ENCODE data around the gene CCDC192.

Gene CCDC192

DNA sequence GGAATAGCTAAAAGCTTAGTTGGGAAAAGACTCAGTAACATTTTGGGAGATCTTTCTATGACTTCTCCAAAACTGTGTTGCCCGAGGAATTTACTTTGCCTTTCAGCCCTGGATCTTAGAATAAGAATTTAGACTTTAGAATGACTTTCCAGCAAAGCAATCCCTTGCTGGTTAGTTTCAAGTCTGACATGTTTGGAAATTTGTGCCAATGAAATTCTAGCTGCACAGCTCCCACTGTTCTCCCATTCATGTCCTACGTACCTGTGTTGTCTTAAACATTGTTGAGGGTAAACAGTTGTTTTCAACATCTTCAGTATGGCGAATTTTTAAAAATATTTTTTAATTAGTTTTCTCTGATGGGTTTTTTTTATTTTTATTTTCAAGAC, 111.4 kb downstream of the CCDC192 start:
- TF ChIP-seq MYC (IDR thresholded peaks at IDR 0.05; ENCODE audit: low read depth, low read length): no peak
- TF ChIP-seq, protein P1, sequence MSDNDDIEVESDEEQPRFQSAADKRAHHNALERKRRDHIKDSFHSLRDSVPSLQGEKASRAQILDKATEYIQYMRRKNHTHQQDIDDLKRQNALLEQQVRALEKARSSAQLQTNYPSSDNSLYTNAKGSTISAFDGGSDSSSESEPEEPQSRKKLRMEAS (IDR thresholded peaks at IDR 0.05; ENCODE audit: low read depth, low read length): no peak
- no peak for TF ChIP-seq CTCF (IDR thresholded peaks at IDR 0.05; ENCODE audit: low read depth, low read length)
- TF ChIP-seq POLR2A (IDR thresholded peaks at IDR 0.05; ENCODE audit: extremely low read depth, insufficient read length): no peak

DNA sequence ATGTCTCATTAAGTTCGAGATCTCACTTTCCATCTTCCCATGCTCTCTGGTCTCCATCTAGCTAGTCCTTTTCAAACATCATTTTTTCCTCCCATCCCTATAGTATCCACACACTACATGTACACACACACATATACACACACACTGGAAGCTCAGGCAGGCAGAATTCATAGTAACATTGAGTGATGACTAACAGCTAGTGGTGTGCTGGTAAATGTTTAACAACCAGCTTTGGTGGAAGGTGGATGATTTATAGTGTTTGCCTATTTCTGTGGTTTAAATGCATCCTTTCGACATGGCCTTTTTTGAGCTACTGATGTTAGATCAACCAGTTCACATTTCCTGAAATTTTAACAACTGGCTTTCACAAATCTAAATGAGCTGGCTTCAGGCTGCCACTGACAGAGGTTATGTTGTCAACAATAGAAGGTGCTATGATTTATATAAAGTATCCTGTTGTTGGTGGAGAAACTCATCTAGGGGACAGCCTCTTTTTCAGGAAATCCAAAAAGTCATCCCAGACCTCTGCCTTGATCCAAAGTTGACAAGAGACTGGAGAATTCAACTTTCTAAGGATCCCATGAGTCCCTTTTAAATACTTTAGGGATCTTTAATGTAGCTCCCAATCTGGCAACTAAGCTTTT, 117.8 kb downstream of the CCDC192 start:
- TF ChIP-seq POLR2A (IDR thresholded peaks at IDR 0.05; ENCODE audit: extremely low read depth, insufficient read length) (no peak), CTCF (IDR thresholded peaks at IDR 0.05; ENCODE audit: low read depth, low read length) (no peak), MYC (IDR thresholded peaks at IDR 0.05; ENCODE audit: low read depth, low read length) (no peak)
- TF ChIP-seq, protein P1 (IDR thresholded peaks at IDR 0.05; ENCODE audit: low read depth, low read length): no peak
- H3K4me3 ChIP-seq (ENCODE audit: low read depth, low read length): no peak overlapping the region
- no peak for DNase-seq (ENCODE audit: low read depth)

More for the DNA sequence above, 111.4 kb downstream of the CCDC192 start:
- DNase-seq (ENCODE audit: low read depth): no peak
- no peak overlapping the region for H3K4me3 ChIP-seq (ENCODE audit: low read depth, low read length)

- TF ChIP-seq POLR2A (IDR thresholded peaks at IDR 0.05; ENCODE audit: extremely low read depth, insufficient read length): no peak
- TF ChIP-seq, protein P1 (IDR thresholded peaks at IDR 0.05; ENCODE audit: low read depth, low read length): no peak
- H3K4me3 ChIP-seq (ENCODE audit: low read depth, low read length): no peak overlapping the region
- DNase-seq (ENCODE audit: low read depth): no peak
Observed at GRCh38 chr5:127821896-127822295, 118.7 kb downstream of the CCDC192 start.

DNA sequence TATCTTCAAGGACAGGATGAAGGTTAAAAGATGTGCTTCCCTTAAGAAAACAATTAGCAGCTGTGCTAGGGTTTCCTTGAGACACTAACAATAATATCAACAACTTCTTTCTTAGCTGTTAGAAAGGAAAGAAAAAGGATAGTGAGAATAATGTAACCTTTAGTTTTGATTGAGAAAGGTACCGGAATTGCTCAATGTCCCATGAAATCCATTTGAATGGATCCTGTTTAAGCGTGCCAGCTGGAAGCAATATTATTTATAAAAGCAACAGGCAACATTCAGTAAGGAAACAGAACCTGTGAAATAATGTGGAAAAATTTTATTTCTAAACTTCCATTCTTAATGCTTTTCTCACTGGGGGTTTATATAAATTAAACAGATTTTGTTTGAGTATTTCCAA, 120.9 kb downstream of the CCDC192 start:
- TF ChIP-seq POLR2A (IDR thresholded peaks at IDR 0.05; ENCODE audit: extremely low read depth, insufficient read length): no peak
- no peak for TF ChIP-seq CTCF (IDR thresholded peaks at IDR 0.05; ENCODE audit: low read depth, low read length)
- TF ChIP-seq, protein P1 (IDR thresholded peaks at IDR 0.05; ENCODE audit: low read depth, low read length): no peak
- TF ChIP-seq MYC (IDR thresholded peaks at IDR 0.05; ENCODE audit: low read depth, low read length): no peak
- H3K4me3 ChIP-seq (ENCODE audit: low read depth, low read length): no peak overlapping the region
- no peak for DNase-seq (ENCODE audit: low read depth)

DNA sequence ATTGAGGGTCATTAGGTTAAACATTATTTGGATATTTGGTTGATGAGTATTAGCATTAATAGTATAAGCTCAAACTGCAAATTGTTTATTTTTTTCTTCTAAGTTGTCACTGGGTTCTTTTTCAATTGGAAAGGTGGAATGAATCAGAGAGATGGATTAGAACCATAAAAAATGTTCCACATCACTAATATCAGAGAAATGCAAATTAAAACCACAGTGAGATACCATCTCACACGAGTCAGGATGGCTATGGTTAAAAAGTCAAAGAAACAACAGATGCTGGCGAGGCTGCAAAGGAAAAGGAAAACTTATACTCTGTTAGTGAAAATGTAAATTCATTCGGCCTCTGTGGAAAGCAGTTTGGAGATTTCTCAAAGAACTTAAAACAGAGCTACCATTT, 122.8 kb downstream of the CCDC192 start:
- TF ChIP-seq CTCF (IDR thresholded peaks at IDR 0.05; ENCODE audit: low read depth, low read length): no peak
- TF ChIP-seq, protein P1 (IDR thresholded peaks at IDR 0.05; ENCODE audit: low read depth, low read length): no peak
- TF ChIP-seq MYC (IDR thresholded peaks at IDR 0.05; ENCODE audit: low read depth, low read length): no peak
- no peak for TF ChIP-seq POLR2A (IDR thresholded peaks at IDR 0.05; ENCODE audit: extremely low read depth, insufficient read length)
- no peak overlapping the region for H3K4me3 ChIP-seq (ENCODE audit: low read depth, low read length)
- no peak for DNase-seq (ENCODE audit: low read depth)

- TF ChIP-seq POLR2A (IDR thresholded peaks at IDR 0.05; ENCODE audit: extremely low read depth, insufficient read length) (no peak), MYC (IDR thresholded peaks at IDR 0.05; ENCODE audit: low read depth, low read length) (no peak), CTCF (IDR thresholded peaks at IDR 0.05; ENCODE audit: low read depth, low read length) (no peak)
- TF ChIP-seq, protein P1 (IDR thresholded peaks at IDR 0.05; ENCODE audit: low read depth, low read length): no peak
- H3K4me3 ChIP-seq (ENCODE audit: low read depth, low read length): no peak overlapping the region
- DNase-seq (ENCODE audit: low read depth): no peak
Observed at GRCh38 chr5:127827451-127827850, 124.3 kb downstream of the CCDC192 start.
